Measurements from ENCODE around the gene PAX5. TPM values are rescaled to one million over a fixed set of nuclear protein-coding genes. Genes with fewer than 3 reads are reported as not detected.

PAX5 gene
- total RNA-seq, 1 donor from 2014 or later: not detected

GRCh38 chr9:36881743-36882441 lies 152.2 kb downstream of the PAX5 start:
- no peak for DNase-seq (ENCODE audit: low read depth)
- TF ChIP-seq, protein P1, sequence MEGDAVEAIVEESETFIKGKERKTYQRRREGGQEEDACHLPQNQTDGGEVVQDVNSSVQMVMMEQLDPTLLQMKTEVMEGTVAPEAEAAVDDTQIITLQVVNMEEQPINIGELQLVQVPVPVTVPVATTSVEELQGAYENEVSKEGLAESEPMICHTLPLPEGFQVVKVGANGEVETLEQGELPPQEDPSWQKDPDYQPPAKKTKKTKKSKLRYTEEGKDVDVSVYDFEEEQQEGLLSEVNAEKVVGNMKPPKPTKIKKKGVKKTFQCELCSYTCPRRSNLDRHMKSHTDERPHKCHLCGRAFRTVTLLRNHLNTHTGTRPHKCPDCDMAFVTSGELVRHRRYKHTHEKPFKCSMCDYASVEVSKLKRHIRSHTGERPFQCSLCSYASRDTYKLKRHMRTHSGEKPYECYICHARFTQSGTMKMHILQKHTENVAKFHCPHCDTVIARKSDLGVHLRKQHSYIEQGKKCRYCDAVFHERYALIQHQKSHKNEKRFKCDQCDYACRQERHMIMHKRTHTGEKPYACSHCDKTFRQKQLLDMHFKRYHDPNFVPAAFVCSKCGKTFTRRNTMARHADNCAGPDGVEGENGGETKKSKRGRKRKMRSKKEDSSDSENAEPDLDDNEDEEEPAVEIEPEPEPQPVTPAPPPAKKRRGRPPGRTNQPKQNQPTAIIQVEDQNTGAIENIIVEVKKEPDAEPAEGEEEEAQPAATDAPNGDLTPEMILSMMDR (IDR thresholded peaks at IDR 0.05; ENCODE audit: insufficient read depth, low read length, poor library complexity, severe bottlenecking): no peak
- H3K36me3 ChIP-seq (ENCODE audit: control insufficient read depth, insufficient read depth, low read length): no peaks in the 10 kb centered on the region
- H3K4me3 ChIP-seq (ENCODE audit: low read depth, low read length): no peak overlapping the region
- peaks cover 47% of the 10 kb centered on the region for H3K27me3 ChIP-seq (ENCODE audit: control insufficient read depth, insufficient read depth, low read length)

GRCh38 chr9:36881316-36881715 lies 152.8 kb downstream of the PAX5 start:
- TF ChIP-seq, protein P1 (IDR thresholded peaks at IDR 0.05; ENCODE audit: insufficient read depth, low read length, poor library complexity, severe bottlenecking): no peak
- H3K4me3 ChIP-seq (ENCODE audit: low read depth, low read length): no peak overlapping the region
- peaks cover 47% of the 10 kb centered on the region for H3K27me3 ChIP-seq (ENCODE audit: control insufficient read depth, insufficient read depth, low read length)
- no peak for DNase-seq (ENCODE audit: low read depth)
- H3K36me3 ChIP-seq (ENCODE audit: control insufficient read depth, insufficient read depth, low read length): no peaks in the 10 kb centered on the region

DNA sequence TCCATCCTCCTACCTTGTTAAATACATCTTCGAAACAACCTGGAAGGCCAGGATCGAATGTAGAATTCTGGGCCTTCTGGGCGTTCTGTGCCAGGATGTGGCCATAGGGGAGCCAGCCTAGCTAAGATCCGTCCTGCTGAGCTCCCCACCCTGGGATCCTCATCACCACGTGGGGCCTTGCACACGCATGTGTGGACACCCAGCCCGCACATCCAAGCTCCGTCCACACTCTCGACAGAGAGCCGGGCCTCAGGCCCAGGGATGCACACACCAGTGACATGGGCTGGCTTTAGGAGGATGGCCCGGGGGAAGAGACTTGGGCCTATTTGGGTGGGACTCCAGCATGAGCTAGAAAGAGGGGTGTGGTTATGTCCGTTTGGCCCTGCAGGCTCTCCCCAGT lies 154.0 kb downstream of the PAX5 start:
- no peaks in the 10 kb centered on the region for H3K36me3 ChIP-seq (ENCODE audit: control insufficient read depth, insufficient read depth, low read length)
- TF ChIP-seq, protein P1 (IDR thresholded peaks at IDR 0.05; ENCODE audit: insufficient read depth, low read length, poor library complexity, severe bottlenecking): no peak
- DNase-seq (ENCODE audit: low read depth): no peak
- H3K4me3 ChIP-seq (ENCODE audit: low read depth, low read length): no peak overlapping the region
- H3K27me3 ChIP-seq (ENCODE audit: control insufficient read depth, insufficient read depth, low read length): peaks cover 40% of the 10 kb centered on the region

DNA sequence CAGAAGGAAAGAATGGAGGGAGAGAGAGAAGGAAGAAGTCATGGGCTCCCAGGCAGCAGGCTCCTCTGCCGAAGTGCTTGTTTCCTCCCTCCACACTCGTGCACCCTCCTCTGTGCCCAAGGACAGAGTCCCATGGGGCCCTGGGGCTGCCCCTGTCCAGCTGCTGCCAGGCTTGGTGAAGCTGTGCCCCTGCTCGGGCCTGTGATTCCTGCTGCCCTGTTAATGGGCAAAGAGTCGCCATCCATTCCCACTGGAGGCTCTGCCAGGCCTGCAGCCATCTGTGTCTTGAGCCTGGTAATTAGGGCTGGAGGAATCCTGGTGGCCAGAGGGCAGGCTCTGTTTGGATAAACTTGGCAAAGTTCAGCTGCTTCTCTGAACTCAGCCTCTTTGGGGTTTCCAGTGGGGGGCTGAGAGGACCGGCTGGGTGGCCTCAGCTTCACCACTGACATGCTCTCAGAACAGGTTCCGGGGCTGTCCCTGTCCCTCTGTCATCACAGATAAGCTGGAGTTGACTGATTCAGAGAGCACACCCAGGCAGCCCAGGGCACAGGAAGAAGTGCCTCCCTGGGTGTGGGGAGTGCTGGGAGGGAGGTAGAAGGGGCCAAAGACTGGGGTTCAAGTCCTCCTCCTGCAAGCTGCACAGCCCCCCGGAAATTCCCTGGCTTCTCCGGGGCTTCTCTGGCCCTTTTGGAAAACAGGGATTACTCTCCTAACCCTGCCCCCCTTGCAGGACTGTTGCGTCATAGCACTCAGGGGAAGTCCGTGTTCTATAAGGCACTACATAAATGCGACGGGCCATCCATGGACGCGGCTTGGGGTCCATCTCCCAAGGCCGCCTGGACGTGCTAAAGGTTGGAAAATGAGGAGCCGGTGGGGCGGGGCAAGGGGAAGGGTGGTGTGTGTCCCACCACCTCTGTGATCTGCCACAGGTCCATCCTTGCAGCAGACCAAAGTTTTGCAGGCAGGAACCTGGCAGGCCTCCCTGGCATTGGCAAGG lies 154.8 kb downstream of the PAX5 start:
- H3K4me3 ChIP-seq (ENCODE audit: low read depth, low read length): no peak overlapping the region
- TF ChIP-seq, protein P1 (IDR thresholded peaks at IDR 0.05; ENCODE audit: insufficient read depth, low read length, poor library complexity, severe bottlenecking): no peak
- peaks cover 34% of the 10 kb centered on the region for H3K27me3 ChIP-seq (ENCODE audit: control insufficient read depth, insufficient read depth, low read length)
- no peaks in the 10 kb centered on the region for H3K36me3 ChIP-seq (ENCODE audit: control insufficient read depth, insufficient read depth, low read length)
- no peak for DNase-seq (ENCODE audit: low read depth)

DNA sequence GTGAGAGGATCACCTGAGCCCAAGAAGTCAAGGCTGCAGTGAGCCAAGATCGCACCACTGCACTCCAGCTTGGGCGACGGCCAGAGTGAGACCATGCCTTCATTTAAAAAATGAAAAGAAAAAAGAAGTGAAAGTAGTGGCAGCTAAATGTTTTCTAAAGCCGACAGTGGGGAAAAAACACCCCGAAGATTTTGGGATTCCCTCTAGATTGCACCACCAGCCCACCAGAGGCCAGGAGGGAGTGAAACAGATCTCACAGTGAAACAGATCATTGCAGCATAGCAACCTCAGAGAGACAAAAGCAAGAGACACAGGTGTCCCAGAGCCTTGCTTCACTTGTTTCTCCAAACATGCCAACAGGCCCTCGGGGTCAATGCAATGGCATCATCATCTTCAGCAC lies 156.8 kb downstream of the PAX5 start:
- DNase-seq (ENCODE audit: low read depth): no peak
- Histone ChIP-seq H3K36me3 (ENCODE audit: control insufficient read depth, insufficient read depth, low read length) (no peaks in the 10 kb centered on the region), H3K4me3 (ENCODE audit: low read depth, low read length) (no peak overlapping the region), H3K27me3 (ENCODE audit: control insufficient read depth, insufficient read depth, low read length) (peaks cover 31% of the 10 kb centered on the region)
- TF ChIP-seq, protein P1 (IDR thresholded peaks at IDR 0.05; ENCODE audit: insufficient read depth, low read length, poor library complexity, severe bottlenecking): no peak
